HEK293T (cell line): ENCODE data around the gene CLCF1.

Source experiments
- ARNT ChIP-seq: fragments of 450-650 bp; IDR thresholded peaks from 2 replicates; pipeline ENCODE4 v1.6.1; 2017; ENCODE audit warnings: mild to moderate bottlenecking
- BHLHE40 ChIP-seq: fragments of 450-650 bp; IDR thresholded peaks from 2 replicates; pipeline ENCODE4 v1.6.1; 2016; ENCODE audit warnings: mild to moderate bottlenecking, moderate library complexity, borderline replicate concordance
- CTBP1 ChIP-seq: fragments of 450-650 bp; IDR thresholded peaks from 2 replicates; pipeline ENCODE4 v1.6.1; 2016; ENCODE audit warnings: borderline replicate concordance
- FOXA1 ChIP-seq: fragments of 450-650 bp; IDR thresholded peaks from 2 replicates; pipeline ENCODE4 v1.6.1; 2016; ENCODE audit warnings: mild to moderate bottlenecking
- FOXK2 ChIP-seq: fragments of 450-650 bp; IDR thresholded peaks from 2 replicates; pipeline ENCODE4 v1.6.1; 2016; ENCODE audit warnings: mild to moderate bottlenecking
- FOXM1 ChIP-seq: fragments of 450-650 bp; IDR thresholded peaks from 2 replicates; pipeline ENCODE4 v1.6.1; 2017; ENCODE audit warnings: mild to moderate bottlenecking, borderline replicate concordance
- HDGF ChIP-seq: fragments of 450-650 bp; IDR thresholded peaks from 2 replicates; pipeline ENCODE4 v1.6.1; 2017; ENCODE audit warnings: antibody characterized with exemption, borderline replicate concordance
- LEF1 ChIP-seq: fragments of 450-650 bp; IDR thresholded peaks from 2 replicates; pipeline ENCODE4 v1.6.1; 2017; ENCODE audit warnings: mild to moderate bottlenecking, borderline replicate concordance
- NFRKB ChIP-seq: fragments of 450-650 bp; IDR thresholded peaks from 2 replicates; pipeline ENCODE4 v1.6.1; 2016; ENCODE audit warnings: mild to moderate bottlenecking, moderate library complexity
- SP1 ChIP-seq: fragments of 450-650 bp; IDR thresholded peaks from 2 replicates; pipeline ENCODE4 v1.6.1; 2017
- SUZ12 ChIP-seq: fragments of 450-650 bp; IDR thresholded peaks from 2 replicates; pipeline ENCODE4 v1.6.1; 2016; ENCODE audit warnings: mild to moderate bottlenecking
- TARDBP ChIP-seq: fragments of 450-650 bp; IDR thresholded peaks from 2 replicates; pipeline ENCODE4 v1.6.1; 2016
- ZNF384 ChIP-seq: fragments of 450-650 bp; IDR thresholded peaks from 2 replicates; pipeline ENCODE4 v1.6.1; 2016

- TF ChIP-seq SUZ12: no peak
- TF ChIP-seq FOXK2: no peak
- no peak for TF ChIP-seq ZNF384
- TF ChIP-seq SP1: no peak
- TF ChIP-seq CTBP1: no peak
- TF ChIP-seq FOXM1: no peak
- TF ChIP-seq FOXA1: no peak
- no peak for TF ChIP-seq ARNT
- no peak for TF ChIP-seq LEF1
- no peak for TF ChIP-seq HDGF
- TF ChIP-seq NFRKB: no peak
- TF ChIP-seq BHLHE40: no peak
- TF ChIP-seq TARDBP: no peak
Observed at GRCh38 chr11:67389477-67389876, 16.1 kb upstream of the CLCF1 start.
